WTC11 (cell line): Measurements from ENCODE around the gene FHIT. TPM values are rescaled to one million over a fixed set of nuclear protein-coding genes. Genes with fewer than 3 reads are reported as not detected.
A peak's percentile ranks its signal among the peaks of the same experiment; 100 is the strongest.

ENCODE experiments used
- ATAC-seq: fragments of 200-7000 bp; cut with Tn5 transposase; 2 replicates; pipeline ENCODE4 v1.10.0; 2021; ENCODE audit warnings: mild to moderate bottlenecking, moderate library complexity
- CTCF ChIA-PET: fragments of 300-600 bp; sonication (Branson Sonifier 250); formaldehyde crosslinking; loops from one replicate; lab custom pipeline; 2021; ENCODE audit warnings: antibody characterized with exemption; lab: Charles Lee
- POLR2A ChIA-PET: fragments of 350-600 bp; sonication (Branson Sonifier 250); formaldehyde crosslinking; loops from one replicate; lab custom pipeline; 2021; ENCODE audit warnings: antibody characterized with exemption; lab: Charles Lee
- DNase-seq: peaks from one replicate; pipeline ENCODE4 v3.0.0; 2021; ENCODE audit warnings: low spot score
- H3K27ac Mint-ChIP-seq: 2 replicates; pipeline ENCODE4 v1.8.0; 2021; ENCODE audit warnings: mixed read lengths
- H3K27me3 Mint-ChIP-seq: 2 replicates; pipeline ENCODE4 v1.8.0; 2021; ENCODE audit warnings: low read depth, mild to moderate bottlenecking, moderate library complexity, mixed read lengths
- H3K36me3 Mint-ChIP-seq: 2 replicates; pipeline ENCODE4 v1.8.0; 2021; ENCODE audit warnings: mixed read lengths
- H3K4me1 Mint-ChIP-seq: 2 replicates; pipeline ENCODE4 v1.8.0; 2022; ENCODE audit warnings: mixed read lengths
- H3K4me3 Mint-ChIP-seq: 2 replicates; pipeline ENCODE4 v1.8.0; 2021; ENCODE audit warnings: mild to moderate bottlenecking, moderate library complexity, mixed read lengths
- H3K9me3 Mint-ChIP-seq: 2 replicates; pipeline ENCODE4 v1.8.0; 2021; ENCODE audit warnings: mixed read lengths
- ERG ChIP-seq: fragments of 250-450 bp; sonication (Bioruptor Pico); IDR thresholded peaks from 2 replicates; pipeline ENCODE4 v1.8.0; 2021; ENCODE audit warnings: mild to moderate bottlenecking
- JAZF1 ChIP-seq: fragments of 250-450 bp; sonication (Bioruptor Pico); IDR thresholded peaks from 2 replicates; pipeline ENCODE4 v1.9.0; 2021; ENCODE audit warnings: moderate library complexity, mild to moderate bottlenecking, inconsistent platforms
- MAX ChIP-seq: sonication (generic); formaldehyde crosslinking; IDR thresholded peaks from 2 replicates; pipeline ENCODE4 v1.8.0; 2022; ENCODE audit warnings: mild to moderate bottlenecking, missing genetic modification reagents
- NFE2L1 ChIP-seq: sonication (generic); formaldehyde crosslinking; IDR thresholded peaks from 2 replicates; pipeline ENCODE4 v1.8.1; 2023; ENCODE audit warnings: missing genetic modification reagents
- STAT6 ChIP-seq: sonication (generic); formaldehyde crosslinking; conservative IDR thresholded peaks from 2 replicates; pipeline ENCODE4 v1.8.1; 2023; ENCODE audit warnings: mild to moderate bottlenecking, low read depth, missing genetic modification reagents, moderate library complexity
- TCF7 ChIP-seq: sonication (generic); formaldehyde crosslinking; IDR thresholded peaks from 2 replicates; pipeline ENCODE4 v1.8.0; 2022; ENCODE audit warnings: mild to moderate bottlenecking, low read depth, missing genetic modification reagents, moderate library complexity
- TEAD1 ChIP-seq: sonication (generic); formaldehyde crosslinking; IDR thresholded peaks from 2 replicates; pipeline ENCODE4 v1.8.0; 2022; ENCODE audit warnings: mild to moderate bottlenecking, missing genetic modification reagents
- ZBTB43 ChIP-seq: sonication (generic); formaldehyde crosslinking; IDR thresholded peaks from 2 replicates; pipeline ENCODE4 v1.8.1; 2023; ENCODE audit warnings: mild to moderate bottlenecking, missing genetic modification reagents
- ZNF121 ChIP-seq: sonication (generic); formaldehyde crosslinking; IDR thresholded peaks from 2 replicates; pipeline ENCODE4 v1.8.0; 2023; ENCODE audit warnings: missing genetic modification reagents
- ZNF263 ChIP-seq: sonication (generic); formaldehyde crosslinking; IDR thresholded peaks from 2 replicates; pipeline ENCODE4 v1.8.1; 2022; ENCODE audit warnings: low read depth, mild to moderate bottlenecking, moderate library complexity, missing genetic modification reagents
- total RNA-seq: library from RNA; stranded (reverse); gene quantifications from 3 replicates; pipeline ENCODE4 v1.2.3, GENCODE V29; 2021
- TF ChIP-seq, protein P1 (sequence below): fragments of 250-450 bp; sonication (Bioruptor Pico); IDR thresholded peaks from 2 replicates; pipeline ENCODE4 v2.1.2; 2022; ENCODE audit warnings: mild to moderate bottlenecking, moderate library complexity
- TF ChIP-seq, protein P2 (sequence below): sonication (generic); formaldehyde crosslinking; conservative IDR thresholded peaks from 2 replicates; pipeline ENCODE4 v1.8.1; 2022; ENCODE audit warnings: mild to moderate bottlenecking, missing genetic modification reagents

The FHIT gene
- total RNA-seq, 1 experiment from 2014 or later = 2.6 TPM

GRCh38 chr3:60887574-60887973, 363.7 kb downstream of the FHIT start:
- no peak overlapping the region for H3K4me3 Mint-ChIP-seq
- H3K4me1 Mint-ChIP-seq = peaks cover 33% of the 10 kb centered on the region
- POLR2A ChIA-PET = no interaction called here
- H3K9me3 Mint-ChIP-seq = peaks cover 32% of the 10 kb centered on the region
- H3K27ac Mint-ChIP-seq = 0 out of 2 replicates have a peak overlapping the region, but pooled peaks have one; percentile 19
- peaks cover 16% of the 10 kb centered on the region for H3K36me3 Mint-ChIP-seq
- DNase-seq = no peak
- no peak for TF ChIP-seq ZNF263 (CRISPR knock-in tag)
- TF ChIP-seq, protein P1, sequence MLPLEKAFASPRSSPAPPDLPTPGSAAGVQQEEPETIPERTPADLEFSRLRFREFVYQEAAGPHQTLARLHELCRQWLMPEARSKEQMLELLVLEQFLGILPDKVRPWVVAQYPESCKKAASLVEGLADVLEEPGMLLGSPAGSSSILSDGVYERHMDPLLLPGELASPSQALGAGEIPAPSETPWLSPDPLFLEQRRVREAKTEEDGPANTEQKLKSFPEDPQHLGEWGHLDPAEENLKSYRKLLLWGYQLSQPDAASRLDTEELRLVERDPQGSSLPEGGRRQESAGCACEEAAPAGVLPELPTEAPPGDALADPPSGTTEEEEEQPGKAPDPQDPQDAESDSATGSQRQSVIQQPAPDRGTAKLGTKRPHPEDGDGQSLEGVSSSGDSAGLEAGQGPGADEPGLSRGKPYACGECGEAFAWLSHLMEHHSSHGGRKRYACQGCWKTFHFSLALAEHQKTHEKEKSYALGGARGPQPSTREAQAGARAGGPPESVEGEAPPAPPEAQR (CRISPR knock-in tag) = no peak
- ATAC-seq = no peak
- H3K27me3 Mint-ChIP-seq = no peaks in the 10 kb centered on the region; the same call in 1 of the 2 replicates
- CTCF ChIA-PET = interaction anchor here (1.4 kb wide), 1 partner anchor 132 kb away, joined by 4 read pairs; no protein-coding TSS in a partner anchor

DNA sequence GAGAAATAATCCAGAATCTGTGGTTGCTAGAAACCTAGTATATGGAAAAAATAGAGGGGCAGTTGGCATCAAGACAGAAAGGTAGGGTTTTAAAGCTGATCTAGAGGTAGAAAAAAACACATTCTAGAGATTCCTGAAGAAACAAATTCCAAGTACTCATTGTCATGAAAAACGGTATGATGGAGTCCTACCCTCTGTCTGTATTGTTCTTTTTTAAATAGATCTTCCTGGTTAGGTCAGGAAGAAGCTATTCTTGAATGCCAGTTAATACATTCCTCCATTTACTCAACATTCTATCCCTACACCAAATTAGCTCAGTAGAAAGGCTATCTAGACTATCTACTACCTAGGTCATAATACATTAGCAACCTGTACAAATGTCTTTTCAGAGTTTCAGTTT, 364.7 kb downstream of the FHIT start:
- Mint-ChIP-seq H3K4me1 (peaks cover 33% of the 10 kb centered on the region), H3K27me3 (no peaks in the 10 kb centered on the region; the same call in 1 of the 2 replicates), H3K27ac (peak overlapping the region; percentile 89), H3K36me3 (peaks cover 26% of the 10 kb centered on the region), H3K4me3 (no peak overlapping the region), H3K9me3 (peaks cover 41% of the 10 kb centered on the region)
- no peak for DNase-seq
- POLR2A ChIA-PET = no interaction called here
- TF ChIP-seq ERG (CRISPR knock-in tag) (no peak), ZBTB43 (no peak), TEAD1 (CRISPR knock-in tag) (0 out of 2 replicates have a peak, but pooled peaks have one; percentile 20), MAX (CRISPR knock-in tag) (no peak)
- CTCF ChIA-PET = interaction anchor here (0.6 to 1.1 kb wide), 3 partner anchors 9 to 143 kb away, joined by 3 to 4 read pairs (median 3); no protein-coding TSS in a partner anchor
- peak; percentile 97 for ATAC-seq

DNA sequence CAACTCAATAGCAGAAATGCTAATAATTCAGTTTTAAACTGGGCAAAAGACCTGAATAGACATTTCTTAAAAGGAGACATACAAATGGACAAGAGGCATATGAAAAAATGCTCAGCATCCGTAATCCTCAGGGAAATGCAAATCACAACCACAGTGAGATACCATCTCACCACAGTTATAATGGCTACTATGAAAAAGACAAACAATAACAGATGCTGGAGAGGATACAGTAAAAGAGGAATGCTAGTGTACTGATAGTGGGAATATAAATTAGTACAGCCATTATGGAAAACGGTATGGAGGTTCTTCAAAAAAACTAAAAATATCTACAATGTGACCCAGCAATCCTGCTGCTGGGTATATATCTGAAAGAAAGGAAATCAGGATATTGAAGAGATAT, 367.2 kb downstream of the FHIT start:
- Mint-ChIP-seq H3K4me1 (peaks cover 31% of the 10 kb centered on the region), H3K4me3 (no peak overlapping the region), H3K27ac (no peak overlapping the region), H3K36me3 (peaks cover 42% of the 10 kb centered on the region), H3K9me3 (peaks cover 56% of the 10 kb centered on the region), H3K27me3 (no peaks in the 10 kb centered on the region; the same call in 1 of the 2 replicates)
- POLR2A ChIA-PET = no interaction called here
- ATAC-seq = no peak
- no peak for DNase-seq
- CTCF ChIA-PET = no interaction called here
- TF ChIP-seq, protein P2, sequence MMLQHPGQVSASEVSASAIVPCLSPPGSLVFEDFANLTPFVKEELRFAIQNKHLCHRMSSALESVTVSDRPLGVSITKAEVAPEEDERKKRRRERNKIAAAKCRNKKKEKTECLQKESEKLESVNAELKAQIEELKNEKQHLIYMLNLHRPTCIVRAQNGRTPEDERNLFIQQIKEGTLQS (CRISPR knock-in tag) = no peak
- TF ChIP-seq ZNF121 = no peak
- TF ChIP-seq, protein P1 (CRISPR knock-in tag) = no peak
- TF ChIP-seq NFE2L1 (CRISPR knock-in tag) = no peak
- TF ChIP-seq TCF7 (CRISPR knock-in tag) = no peak
- TF ChIP-seq STAT6 (CRISPR knock-in tag) = no peak
- no peak for TF ChIP-seq JAZF1 (CRISPR knock-in tag)
